Measurements from ENCODE around the gene ARHGEF40. TPM values are rescaled to one million over a fixed set of nuclear protein-coding genes. Genes with fewer than 3 reads are reported as not detected.
A peak's percentile ranks its signal among the peaks of the same experiment; 100 is the strongest.

Gene ARHGEF40
- total RNA-seq, 2 donors from 2014 or later = 12.0 to 17.3 TPM

GRCh38 chr14:21057803-21058675 lies 12.1 kb upstream of the ARHGEF40 start, which contains the start of gene RNASE8:
Gene RNASE8 (plus strand): TSS chr14:21057822. CDS start chr14:21057893, 71 bp downstream.
- H3K4me3 Mint-ChIP-seq = no peak within 1 kb of the TSS

DNA sequence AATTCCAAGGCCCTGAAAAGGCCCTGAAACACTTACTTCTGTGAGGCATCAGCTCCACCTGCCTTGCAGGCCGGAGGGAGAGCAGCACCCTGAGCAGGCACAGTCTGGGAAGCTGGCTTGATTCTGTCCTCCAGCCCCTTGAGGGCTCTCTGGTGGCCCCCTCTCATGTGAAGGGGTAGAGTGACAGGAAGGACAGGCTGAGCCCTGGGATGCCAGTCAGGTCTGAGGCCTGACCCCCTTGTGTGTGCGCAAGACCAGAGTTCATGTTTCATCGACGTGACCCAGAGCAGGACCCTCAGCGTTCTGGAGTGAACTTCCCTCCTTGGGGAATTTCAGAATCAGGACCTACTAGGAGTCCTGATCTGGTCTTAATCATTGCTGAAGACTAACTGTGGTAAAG lies 11.2 kb upstream of the ARHGEF40 start:
- H3K36me3 Mint-ChIP-seq (ENCODE audit: low read depth) = peaks cover 8% of the 10 kb centered on the region
- DNase-seq = no peak

More at GRCh38 chr14:21057803-21058675, 12.1 kb upstream of the ARHGEF40 start, which contains the start of gene RNASE8:
- peaks cover 8% of the 10 kb centered on the region for H3K36me3 Mint-ChIP-seq (ENCODE audit: low read depth)
- H3K9me3 ChIP-seq (ENCODE audit: control insufficient read depth, low read length, poor library complexity, severe bottlenecking) = no peaks in the 10 kb centered on the region
- H3K4me1 Mint-ChIP-seq = peaks cover 9% of the 10 kb centered on the region
- peak within 1 kb of the TSS; percentile 14 for H3K27ac Mint-ChIP-seq
- H3K27me3 Mint-ChIP-seq = peaks cover 43% of the 10 kb centered on the region
- DNase-seq (no peak), ATAC-seq (no peak)

GRCh38 chr14:21059842-21060613 lies 10.1 kb upstream of the ARHGEF40 start:
- no peak for ATAC-seq
- Mint-ChIP-seq H3K27me3 (peaks cover 59% of the 10 kb centered on the region), H3K36me3 (ENCODE audit: low read depth) (peaks cover 8% of the 10 kb centered on the region), H3K4me3 (no peak overlapping the region), H3K27ac (peak overlapping the region; percentile 19), H3K4me1 (peaks cover 4% of the 10 kb centered on the region)
- no peak for DNase-seq
- H3K9me3 ChIP-seq (ENCODE audit: control insufficient read depth, low read length, poor library complexity, severe bottlenecking) = no peaks in the 10 kb centered on the region

More for the DNA sequence above, 11.2 kb upstream of the ARHGEF40 start:
- Mint-ChIP-seq H3K4me3 (no peak overlapping the region), H3K27ac (peak overlapping the region; percentile 14), H3K27me3 (peaks cover 52% of the 10 kb centered on the region), H3K4me1 (peaks cover 8% of the 10 kb centered on the region)
- no peak for ATAC-seq
- no peaks in the 10 kb centered on the region for H3K9me3 ChIP-seq (ENCODE audit: control insufficient read depth, low read length, poor library complexity, severe bottlenecking)

DNA sequence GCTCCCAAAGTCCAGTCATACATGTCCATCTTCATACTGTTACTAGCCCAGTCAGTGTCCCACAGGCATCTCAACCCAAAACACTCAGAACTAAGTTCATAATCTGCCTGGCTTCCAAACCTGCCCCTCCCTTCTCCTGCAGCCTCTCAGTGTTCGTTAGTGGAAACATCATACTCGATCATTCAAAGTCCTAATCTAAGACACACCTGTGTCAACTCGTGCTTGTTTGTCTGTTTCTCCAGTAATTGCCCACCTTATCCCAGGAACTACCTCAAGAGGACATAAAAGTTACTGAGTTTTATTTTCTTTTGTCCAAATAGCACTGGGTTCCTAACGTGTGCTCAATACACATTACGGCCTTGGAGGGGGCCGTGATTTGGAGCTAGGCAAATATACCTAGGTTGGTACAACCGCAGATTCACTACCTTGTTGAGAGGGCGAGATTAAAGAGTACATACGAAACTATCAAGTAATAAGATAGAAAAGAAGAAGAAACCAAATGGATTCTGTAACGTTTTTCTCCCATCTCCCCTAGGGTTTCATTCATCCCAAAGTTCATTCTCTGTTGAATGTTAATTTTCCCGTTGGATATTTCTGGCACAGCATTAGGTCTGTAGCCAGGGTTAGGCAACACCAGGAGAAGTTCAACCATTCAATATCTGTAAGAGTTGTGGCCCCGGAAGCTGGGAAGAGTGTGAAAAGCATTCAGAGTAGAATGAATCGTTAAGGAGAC lies 9.3 kb upstream of the ARHGEF40 start:
- H3K9me3 ChIP-seq (ENCODE audit: control insufficient read depth, low read length, poor library complexity, severe bottlenecking) = no peaks in the 10 kb centered on the region
- no peak overlapping the region for H3K4me3 Mint-ChIP-seq
- peaks cover 4% of the 10 kb centered on the region for H3K4me1 Mint-ChIP-seq
- ATAC-seq = no peak
- H3K27me3 Mint-ChIP-seq = peaks cover 67% of the 10 kb centered on the region
- no peak for DNase-seq
- H3K27ac Mint-ChIP-seq = peak overlapping the region; percentile 19
- H3K36me3 Mint-ChIP-seq (ENCODE audit: low read depth) = peaks cover 10% of the 10 kb centered on the region

- Mint-ChIP-seq H3K4me3 (no peak overlapping the region), H3K36me3 (ENCODE audit: low read depth) (peaks cover 10% of the 10 kb centered on the region), H3K27ac (no peak overlapping the region), H3K27me3 (peaks cover 72% of the 10 kb centered on the region), H3K4me1 (peaks cover 4% of the 10 kb centered on the region)
- H3K9me3 ChIP-seq (ENCODE audit: control insufficient read depth, low read length, poor library complexity, severe bottlenecking) = no peaks in the 10 kb centered on the region
- DNase-seq = no peak
- ATAC-seq = no peak
Measured at GRCh38 chr14:21061347-21061668, 8.8 kb upstream of the ARHGEF40 start.

DNA sequence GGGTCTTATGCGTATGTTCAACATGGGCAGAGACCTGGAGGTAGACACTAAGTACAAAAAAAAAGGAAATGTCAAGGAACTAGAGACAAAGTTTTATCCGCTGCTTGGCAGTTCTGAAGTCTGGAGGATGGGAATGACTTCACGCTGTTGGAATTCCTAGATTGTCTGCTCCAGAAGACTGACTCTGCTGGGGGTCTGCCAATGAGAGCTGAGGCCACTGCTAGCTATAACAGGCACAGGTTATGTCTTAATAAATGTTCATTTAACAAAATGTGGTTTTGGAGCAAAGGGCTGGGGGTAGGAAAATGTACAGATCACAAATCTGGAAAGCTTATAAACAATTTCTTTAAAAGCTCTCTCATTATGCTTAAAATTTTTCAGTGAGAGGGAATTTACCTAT lies 6.6 kb upstream of the ARHGEF40 start:
- DNase-seq (no peak), ATAC-seq (no peak)
- H3K9me3 ChIP-seq (ENCODE audit: control insufficient read depth, low read length, poor library complexity, severe bottlenecking) = no peaks in the 10 kb centered on the region
- Mint-ChIP-seq H3K27ac (no peak overlapping the region), H3K27me3 (peaks cover 86% of the 10 kb centered on the region), H3K4me1 (peaks cover 6% of the 10 kb centered on the region), H3K36me3 (ENCODE audit: low read depth) (peaks cover 10% of the 10 kb centered on the region), H3K4me3 (no peak overlapping the region)

GRCh38 chr14:21066882-21067502 lies 3.1 kb upstream of the ARHGEF40 start:
- Mint-ChIP-seq H3K27ac (no peak overlapping the region), H3K27me3 (peaks cover 89% of the 10 kb centered on the region), H3K4me3 (no peak overlapping the region), H3K4me1 (peaks cover 33% of the 10 kb centered on the region), H3K36me3 (ENCODE audit: low read depth) (peaks cover 5% of the 10 kb centered on the region)
- peak; percentile 36 for ATAC-seq
- H3K9me3 ChIP-seq (ENCODE audit: control insufficient read depth, low read length, poor library complexity, severe bottlenecking) = no peaks in the 10 kb centered on the region
- DNase-seq = no peak

DNA sequence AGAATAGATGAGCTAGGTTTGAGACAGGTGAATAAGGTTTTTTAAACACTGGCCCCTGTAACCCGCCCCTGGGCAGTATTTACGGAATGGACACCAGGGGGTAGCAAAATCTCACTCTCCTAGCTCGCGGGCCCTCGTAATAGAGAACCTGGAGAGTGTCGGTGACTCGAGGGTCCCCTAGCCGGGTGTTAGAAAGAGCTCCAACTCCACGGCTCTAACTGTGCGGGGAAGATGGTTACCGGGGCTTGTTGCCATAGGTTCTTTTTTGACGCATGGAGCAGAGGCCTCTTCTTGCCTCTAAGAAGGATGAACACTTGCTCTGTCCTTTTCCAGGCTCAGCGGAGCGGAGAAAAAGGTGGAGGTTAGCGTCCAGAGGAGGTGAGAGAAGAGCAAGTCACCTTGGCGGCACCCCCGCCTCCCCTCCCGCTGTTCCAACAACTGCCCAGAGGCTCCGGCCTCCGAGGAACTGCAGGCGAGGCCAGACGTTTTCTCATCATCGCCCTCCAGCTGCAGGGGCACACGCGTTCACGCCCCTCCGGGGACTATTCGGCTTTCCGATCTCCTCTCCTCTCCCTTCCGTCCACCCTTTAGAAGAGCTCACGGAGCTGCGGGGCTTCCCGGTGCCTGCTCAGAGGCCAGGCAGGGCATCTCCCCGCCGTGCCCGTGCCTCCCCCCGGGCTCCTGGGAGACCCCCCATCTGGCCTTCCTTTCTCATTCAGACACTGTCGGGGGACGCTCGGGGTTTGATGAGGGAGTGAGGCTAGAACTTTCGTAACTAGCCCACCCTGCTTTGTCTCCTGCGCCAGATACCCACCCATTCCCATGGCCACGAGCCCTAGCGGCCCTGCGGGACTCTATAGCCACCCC lies 1.4 kb upstream of the ARHGEF40 start:
- no peaks in the 10 kb centered on the region for H3K9me3 ChIP-seq (ENCODE audit: control insufficient read depth, low read length, poor library complexity, severe bottlenecking)
- peaks cover 38% of the 10 kb centered on the region for H3K4me1 Mint-ChIP-seq
- ATAC-seq = peak; percentile 55
- peak in 1 of 3 donors; percentile 42 for DNase-seq
- peaks cover 12% of the 10 kb centered on the region for H3K36me3 Mint-ChIP-seq (ENCODE audit: low read depth)
- H3K27me3 Mint-ChIP-seq = peaks cover 92% of the 10 kb centered on the region
- peak overlapping the region; percentile 91 for H3K4me3 Mint-ChIP-seq
- H3K27ac Mint-ChIP-seq = peak overlapping the region; percentile 95

- peaks cover 13% of the 10 kb centered on the region for H3K36me3 Mint-ChIP-seq (ENCODE audit: low read depth)
- H3K9me3 ChIP-seq (ENCODE audit: control insufficient read depth, low read length, poor library complexity, severe bottlenecking) = no peaks in the 10 kb centered on the region
- H3K4me1 Mint-ChIP-seq = peaks cover 38% of the 10 kb centered on the region
- peak overlapping the region; percentile 91 for H3K4me3 Mint-ChIP-seq
- ATAC-seq (peak; percentile 46), DNase-seq (peak in 2 of 3 donors; percentile 35 to 38)
- H3K27me3 Mint-ChIP-seq = peaks cover 87% of the 10 kb centered on the region
- H3K27ac Mint-ChIP-seq = peak overlapping the region; percentile 95
Measured at GRCh38 chr14:21069388-21070082, 569 bp upstream of the ARHGEF40 start.

DNA sequence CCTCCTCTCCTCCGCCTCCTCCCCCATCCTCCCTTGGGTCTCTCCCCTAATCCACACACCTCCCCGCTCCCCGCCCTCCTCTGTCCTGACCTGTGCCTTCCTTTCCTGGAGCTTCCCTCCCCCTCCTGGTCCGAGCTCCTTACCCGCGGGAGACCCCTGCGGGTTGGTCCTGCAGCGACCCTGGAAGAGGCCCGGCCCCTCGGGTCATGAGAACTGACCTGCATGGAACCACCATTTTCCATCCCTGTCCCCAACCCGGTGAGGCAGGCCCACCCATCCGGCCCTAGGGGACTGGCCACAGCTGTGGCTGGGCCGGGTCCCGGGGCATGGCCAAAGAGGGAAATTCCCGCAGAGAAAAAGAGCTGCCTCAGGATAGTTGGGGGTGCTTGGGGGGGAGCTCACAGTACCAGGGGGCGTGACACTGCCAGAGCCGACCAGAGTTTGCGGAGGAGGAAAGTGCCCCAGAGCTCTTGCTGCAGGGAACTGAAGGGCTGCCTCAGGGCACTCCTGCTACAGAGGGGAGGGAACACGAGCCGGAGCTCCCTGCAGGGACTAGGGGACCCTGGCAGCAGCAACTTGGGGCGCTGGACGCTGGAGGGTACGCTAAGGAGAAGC lies 613 bp downstream of the ARHGEF40 start:
- Mint-ChIP-seq H3K36me3 (ENCODE audit: low read depth) (peaks cover 12% of the 10 kb centered on the region), H3K4me3 (peak overlapping the region; percentile 87), H3K27ac (peak overlapping the region; percentile 95), H3K4me1 (peaks cover 39% of the 10 kb centered on the region), H3K27me3 (peaks cover 78% of the 10 kb centered on the region)
- ATAC-seq = peak; percentile 31
- no peak for DNase-seq
- H3K9me3 ChIP-seq (ENCODE audit: control insufficient read depth, low read length, poor library complexity, severe bottlenecking) = no peaks in the 10 kb centered on the region
